COLO668 (cell line): ENCODE data around the gene SPATS1.

Experiments used
- DNase-seq: peaks from one replicate; lab custom pipeline; 2025; ENCODE audit not compliant: unreplicated experiment; lab: John Stamatoyannopoulos, UW

The SPATS1 gene

GRCh38 chr6:44386364-44386928 lies 44.0 kb downstream of the SPATS1 start:
- DNase-seq, result peak; percentile 17

- no peak for DNase-seq
These were observed 44.5 kb downstream of the SPATS1 start for GRCh38 chr6:44386929-44387345.

GRCh38 chr6:44387346-44388134 lies 45.1 kb downstream of the SPATS1 start, which contains the start of gene CDC5L:
CDC5L (plus strand) TSS chr6:44387706; CDS start chr6:44387824, 118 bp downstream.
- peak; percentile 93 for DNase-seq

GRCh38 chr6:44388135-44388487 lies 45.7 kb downstream of the SPATS1 start:
- no peak for DNase-seq

- no peak for DNase-seq
These were observed 46.4 kb downstream of the SPATS1 start for GRCh38 chr6:44388887-44389286.

GRCh38 chr6:44390158-44390683 lies 47.8 kb downstream of the SPATS1 start:
- no peak for DNase-seq
